Measurements from ENCODE around the gene AP1G2.

DNA sequence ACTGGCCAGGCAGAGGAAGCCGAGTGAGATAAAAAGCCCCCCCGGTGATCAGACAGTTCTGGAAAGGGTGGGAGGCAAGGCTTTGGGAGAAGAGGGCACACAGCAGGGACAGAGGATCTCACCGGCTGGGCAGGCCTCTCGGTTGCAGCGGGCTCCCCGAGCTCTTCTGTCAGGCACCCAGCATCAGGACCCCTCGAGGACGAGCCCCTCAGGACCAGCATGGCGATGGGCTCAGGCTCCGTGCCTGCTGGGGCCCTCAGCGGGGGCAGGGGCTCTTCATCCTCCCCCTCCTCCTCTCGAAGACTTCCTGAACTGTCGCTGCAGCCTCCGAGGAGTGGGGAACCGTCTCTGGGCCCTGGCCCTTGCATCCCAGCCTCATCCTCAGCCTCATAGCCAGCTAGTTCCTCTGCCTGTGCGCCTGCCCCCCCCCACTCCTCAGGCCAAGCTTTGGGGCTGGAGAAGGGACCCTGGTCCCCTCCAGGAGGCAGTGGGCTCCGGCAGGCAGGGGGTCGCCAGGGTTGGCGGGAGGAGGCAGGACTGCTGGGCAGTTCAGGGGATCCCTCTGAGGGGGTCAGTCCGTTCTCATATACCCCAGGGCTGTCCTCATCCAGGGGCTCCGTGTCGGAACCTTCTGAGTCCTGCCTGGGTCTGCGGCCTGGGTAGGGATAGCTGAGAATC lies 3.4 kb upstream of the AP1G2 start:
- TF ChIP-seq EZH2 (IDR thresholded peaks at IDR 0.05; ENCODE audit: borderline replicate concordance, insufficient read depth, low read length, poor library complexity, severe bottlenecking) (no peak), CTCF (IDR thresholded peaks at IDR 0.05; ENCODE audit: poor library complexity, severe bottlenecking) (no peak)
